B cell (primary cell): ENCODE data around the gene KCNA10.

Experiments
- CTCF ChIP-seq: fragments of 200-600 bp; IDR thresholded peaks from one replicate; pipeline ENCODE4 v1.8.0; 2022; ENCODE audit warnings: antibody characterized with exemption, mild to moderate bottlenecking
- EZH2 ChIP-seq: IDR thresholded peaks from 2 replicates; pipeline ENCODE4 v1.6.1; 2012; ENCODE audit warnings: borderline replicate concordance, low read depth, mild to moderate bottlenecking, moderate library complexity, low read length; ENCODE audit not compliant: insufficient read depth, poor library complexity, severe bottlenecking

DNA sequence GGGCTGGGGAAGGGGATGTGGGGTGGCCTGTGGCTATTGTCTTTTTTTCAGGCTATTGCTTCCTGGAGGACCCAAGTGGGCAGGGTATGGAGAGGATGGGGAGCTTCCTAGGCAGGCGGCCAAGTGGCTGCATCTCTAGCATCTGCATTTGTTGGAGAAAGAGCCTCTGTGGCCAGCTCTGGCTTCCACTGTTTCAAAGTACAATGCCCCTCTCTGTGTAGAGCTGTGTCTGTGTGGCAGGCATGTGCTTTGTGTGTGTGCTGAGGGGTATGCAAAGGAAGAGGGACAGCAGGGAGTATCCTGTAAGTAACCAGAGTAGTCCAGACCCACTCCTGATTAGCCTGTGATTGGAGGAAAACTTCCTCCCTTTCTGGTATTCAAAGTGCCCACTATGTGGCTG, 46.6 kb upstream of the KCNA10 start:
- TF ChIP-seq CTCF = no peak
- no peak for TF ChIP-seq EZH2
